BJ (cell line): Measurements from ENCODE around the gene DNAJC18. TPM values are rescaled to one million over a fixed set of nuclear protein-coding genes. Genes with fewer than 3 reads are reported as not detected.

Experiments used
- CTCF ChIA-PET: fragments of 350-600 bp; formaldehyde crosslinking; extraction: SDS; loops from one replicate; lab custom pipeline; 2021; ENCODE audit warnings: antibody characterized with exemption, inconsistent platforms; lab: Yijun Ruan, JAX
- POLR2A ChIA-PET: fragments of 300-600 bp; sonication (Branson Sonifier 250); formaldehyde crosslinking; extraction: SDS; loops from one replicate; lab custom pipeline; 2021; ENCODE audit warnings: antibody characterized with exemption; lab: Charles Lee
- DNase-seq: peaks from one replicate; pipeline ENCODE4 v3.0.0-alpha.2; 2011; ENCODE audit warnings: low read depth
- H3K27me3 ChIP-seq: 2 replicates; pipeline ENCODE4 v1.6.0; 2011; ENCODE audit warnings: low read length; ENCODE audit not compliant: control insufficient read depth, insufficient read depth
- H3K36me3 ChIP-seq: 2 replicates; pipeline ENCODE4 v1.5.1; 2011; ENCODE audit warnings: low read length; ENCODE audit not compliant: control insufficient read depth, insufficient read depth
- H3K4me3 ChIP-seq: 2 replicates; pipeline ENCODE4 v1.5.1; 2011; ENCODE audit warnings: low read depth, mild to moderate bottlenecking, control low read depth, low read length
- polyA plus RNA-seq: library from polyadenylated mRNA; depleted of rRNA; stranded (reverse); fragments of >200 nt; gene quantifications from 2 replicates; pipeline ENCODE4 v1.2.3, GENCODE V29; 2011
- TF ChIP-seq, protein P1 (sequence below): IDR thresholded peaks from 2 replicates; pipeline ENCODE4 v1.5.1; 2011; ENCODE audit warnings: low read depth, mild to moderate bottlenecking, control low read depth, inconsistent platforms, low read length, moderate library complexity; ENCODE audit not compliant: insufficient read depth

DNAJC18 gene
- polyA plus RNA-seq, 1 experiment, result 5.2 TPM

DNA sequence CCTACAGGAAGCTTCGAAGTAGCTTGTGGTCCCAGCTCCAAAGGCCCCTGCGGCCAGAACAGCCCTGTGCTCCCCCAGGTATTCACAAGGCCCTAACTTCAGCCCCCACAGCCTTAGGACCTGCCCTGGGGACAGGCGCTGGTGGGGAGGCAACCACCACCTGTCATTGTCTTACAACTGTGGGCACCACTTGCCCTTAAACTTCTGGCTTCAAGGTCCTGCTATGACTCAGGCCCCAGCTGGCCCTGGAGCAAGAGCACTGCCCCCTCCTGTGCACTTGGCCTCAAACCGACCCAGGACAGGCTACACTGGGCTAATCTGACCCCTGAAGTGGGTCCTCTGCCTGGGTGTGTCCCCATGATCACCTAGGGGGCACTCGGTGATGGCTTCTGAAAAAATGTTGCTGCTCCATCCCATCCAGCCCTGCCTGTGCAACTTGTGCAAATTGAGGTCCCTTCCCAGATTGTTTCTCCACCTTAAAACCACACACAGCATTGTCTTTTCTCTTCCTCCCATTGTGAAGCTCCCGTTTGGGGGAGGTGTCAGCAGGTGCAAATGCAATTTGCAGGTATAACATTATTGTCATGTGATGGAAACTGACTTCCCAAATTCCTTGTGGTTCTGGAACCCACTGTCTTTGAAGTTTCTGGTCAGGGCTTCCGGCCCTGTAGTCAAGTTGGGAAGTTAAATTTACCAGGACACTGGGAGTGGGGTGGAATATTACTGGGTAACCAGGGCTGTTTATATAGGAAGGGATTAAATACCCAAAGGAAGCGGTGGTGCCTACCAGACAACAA, 43.3 kb downstream of the DNAJC18 start:
- H3K4me3 ChIP-seq, result no peak overlapping the region
- ChIA-PET CTCF (interaction anchor here (0.9 kb wide), 1 partner anchor 118 kb away, joined by 4 read pairs; no protein-coding TSS in a partner anchor), POLR2A (no interaction called here)
- peaks cover 4% of the 10 kb centered on the region for H3K27me3 ChIP-seq
- no peak for DNase-seq
- TF ChIP-seq, protein P1, sequence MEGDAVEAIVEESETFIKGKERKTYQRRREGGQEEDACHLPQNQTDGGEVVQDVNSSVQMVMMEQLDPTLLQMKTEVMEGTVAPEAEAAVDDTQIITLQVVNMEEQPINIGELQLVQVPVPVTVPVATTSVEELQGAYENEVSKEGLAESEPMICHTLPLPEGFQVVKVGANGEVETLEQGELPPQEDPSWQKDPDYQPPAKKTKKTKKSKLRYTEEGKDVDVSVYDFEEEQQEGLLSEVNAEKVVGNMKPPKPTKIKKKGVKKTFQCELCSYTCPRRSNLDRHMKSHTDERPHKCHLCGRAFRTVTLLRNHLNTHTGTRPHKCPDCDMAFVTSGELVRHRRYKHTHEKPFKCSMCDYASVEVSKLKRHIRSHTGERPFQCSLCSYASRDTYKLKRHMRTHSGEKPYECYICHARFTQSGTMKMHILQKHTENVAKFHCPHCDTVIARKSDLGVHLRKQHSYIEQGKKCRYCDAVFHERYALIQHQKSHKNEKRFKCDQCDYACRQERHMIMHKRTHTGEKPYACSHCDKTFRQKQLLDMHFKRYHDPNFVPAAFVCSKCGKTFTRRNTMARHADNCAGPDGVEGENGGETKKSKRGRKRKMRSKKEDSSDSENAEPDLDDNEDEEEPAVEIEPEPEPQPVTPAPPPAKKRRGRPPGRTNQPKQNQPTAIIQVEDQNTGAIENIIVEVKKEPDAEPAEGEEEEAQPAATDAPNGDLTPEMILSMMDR, result peak; percentile 9; the same call in 1 of the 2 replicates
- H3K36me3 ChIP-seq, result no peaks in the 10 kb centered on the region

DNA sequence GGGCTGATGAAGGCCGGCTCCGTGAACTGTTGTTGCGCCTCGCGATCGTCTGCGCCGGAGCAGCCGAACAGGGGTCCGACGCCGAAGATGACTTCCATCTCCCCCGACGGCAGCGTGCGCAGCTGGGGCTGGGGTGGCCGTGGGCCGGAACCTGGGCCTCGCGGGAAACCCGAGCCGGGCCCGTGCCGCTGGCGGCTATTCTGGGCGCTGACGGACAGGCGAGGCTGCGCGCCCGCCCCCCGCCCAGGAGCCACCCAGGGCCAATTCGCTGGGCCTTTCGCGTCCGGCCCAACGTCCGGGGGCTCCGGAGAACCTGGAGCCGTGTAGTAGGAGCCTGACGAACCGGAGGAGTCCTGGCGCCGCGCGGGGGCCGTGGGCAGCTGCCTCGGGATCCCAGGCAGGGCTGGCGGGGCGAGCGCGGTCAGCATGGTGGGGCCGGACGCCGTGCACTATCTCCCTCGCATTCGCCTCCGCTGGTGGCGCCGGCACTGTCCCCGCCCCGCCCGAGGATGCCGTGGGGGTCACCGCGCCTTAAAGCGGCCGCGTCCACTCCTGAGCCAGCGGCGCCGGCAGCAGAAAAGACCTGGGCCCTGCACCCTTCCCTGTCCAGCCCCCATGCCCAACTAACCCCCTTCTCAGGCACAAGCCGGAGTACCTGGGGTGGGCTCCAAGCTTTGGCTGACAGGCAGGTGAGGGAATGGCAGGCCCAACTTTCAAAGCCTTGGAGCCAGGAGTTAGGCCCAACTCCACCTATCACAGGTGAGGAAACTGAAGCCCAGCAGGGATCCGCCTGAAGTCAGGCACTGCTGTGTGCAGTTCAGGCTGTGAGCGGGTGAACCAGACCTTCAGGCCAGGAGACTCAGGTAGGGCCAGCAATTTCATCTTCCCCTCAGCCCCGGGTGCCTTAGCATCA, 44.4 kb downstream of the DNAJC18 start, which contains the start of gene PROB1:
Gene PROB1 (minus strand): TSS at position 451 of the 913 bp plus-strand sequence. CDS start 23 bp downstream, at position 428.
- Histone ChIP-seq H3K4me3 (peak within 1 kb of the TSS; percentile 43), H3K36me3 (no peaks in the 10 kb centered on the region), H3K27me3 (peaks cover 4% of the 10 kb centered on the region)
- no peak for DNase-seq
- ChIA-PET POLR2A (no interaction called here), CTCF (interaction anchor here (1.0 kb wide), 1 partner anchor 9 kb away, joined by 3 read pairs; the partner anchor contains the start of gene SPATA24)
- TF ChIP-seq, protein P1, result no peak

DNA sequence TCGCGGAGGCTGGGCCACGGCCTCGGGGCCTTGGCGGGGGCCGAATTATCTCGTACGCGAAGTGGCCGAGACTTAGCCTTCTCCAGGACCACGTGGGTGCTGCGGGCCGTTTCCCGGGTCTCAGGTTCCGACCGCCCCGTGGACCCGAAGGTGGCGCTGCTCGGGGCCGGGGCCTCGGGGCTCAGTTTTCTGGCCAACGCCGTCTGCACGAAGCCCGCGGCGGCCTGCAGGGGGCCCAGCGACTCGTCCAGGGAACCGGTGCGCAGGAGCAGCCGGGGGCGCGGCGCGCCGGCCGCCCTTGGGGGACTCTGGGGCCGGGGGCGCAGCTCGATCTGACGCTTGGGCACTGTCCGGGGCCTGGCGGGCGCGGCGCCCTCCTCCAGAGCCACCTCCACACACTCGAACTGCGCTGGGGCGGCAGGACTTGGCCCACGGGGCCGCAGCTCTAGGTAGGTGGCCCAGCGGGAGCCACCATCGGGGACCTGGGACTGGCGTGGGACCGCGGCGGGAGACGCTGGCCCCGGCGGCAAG, 45.1 kb downstream of the DNAJC18 start:
- POLR2A ChIA-PET, result no interaction called here
- no peak for DNase-seq
- Histone ChIP-seq H3K27me3 (peaks cover 4% of the 10 kb centered on the region), H3K36me3 (no peaks in the 10 kb centered on the region), H3K4me3 (peak overlapping the region; percentile 43)
- CTCF ChIA-PET, result interaction anchor here (1.0 kb wide), 1 partner anchor 10 kb away, joined by 3 read pairs; the partner anchor contains the start of gene SPATA24
- TF ChIP-seq, protein P1, result peak; percentile 55

DNA sequence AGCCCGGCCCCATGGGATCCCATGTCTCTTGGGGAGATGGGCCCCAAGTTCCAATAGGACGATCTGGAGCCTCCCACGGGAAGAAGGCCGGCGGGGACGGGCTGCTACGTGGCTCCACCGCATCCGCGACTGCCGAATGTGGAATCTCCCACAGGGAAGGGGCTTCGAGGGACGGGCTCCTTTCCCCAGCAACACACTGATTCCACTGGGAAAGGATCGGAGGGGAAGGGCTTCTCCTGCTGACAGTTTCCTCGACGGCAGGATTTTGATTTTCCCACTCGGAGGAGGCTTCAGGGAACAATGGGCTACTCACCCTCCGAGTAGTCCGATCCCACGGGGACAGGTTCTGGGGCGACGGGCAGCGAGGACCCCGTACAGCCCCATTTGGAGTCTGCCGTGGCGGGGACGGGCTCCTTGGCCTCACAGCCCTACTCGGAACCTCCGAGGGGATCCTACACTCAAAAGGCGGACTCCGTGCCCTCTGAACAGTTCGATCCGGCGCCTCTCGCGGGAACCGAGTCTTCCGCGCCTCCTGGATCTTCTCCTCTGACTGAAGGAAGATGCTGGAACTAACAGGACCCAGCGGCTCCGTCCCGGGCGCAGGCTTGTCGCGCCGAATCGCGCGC, 45.7 kb downstream of the DNAJC18 start:
- Histone ChIP-seq H3K27me3 (peaks cover 4% of the 10 kb centered on the region), H3K36me3 (no peaks in the 10 kb centered on the region), H3K4me3 (peak overlapping the region; percentile 43)
- TF ChIP-seq, protein P1, result no peak
- no peak for DNase-seq
- POLR2A ChIA-PET, result no interaction called here
- CTCF ChIA-PET, result no interaction called here
